HG03442 (cell line): ENCODE results near the gene CITED4.

Experiments used
- ATAC-seq: cut with Tn5 transposase; IDR thresholded peaks from one replicate; pipeline ENCODE4 v1.9.1; 2021; ENCODE audit warnings: mild to moderate bottlenecking, moderate library complexity; ENCODE audit not compliant: unreplicated experiment

CITED4 gene

DNA sequence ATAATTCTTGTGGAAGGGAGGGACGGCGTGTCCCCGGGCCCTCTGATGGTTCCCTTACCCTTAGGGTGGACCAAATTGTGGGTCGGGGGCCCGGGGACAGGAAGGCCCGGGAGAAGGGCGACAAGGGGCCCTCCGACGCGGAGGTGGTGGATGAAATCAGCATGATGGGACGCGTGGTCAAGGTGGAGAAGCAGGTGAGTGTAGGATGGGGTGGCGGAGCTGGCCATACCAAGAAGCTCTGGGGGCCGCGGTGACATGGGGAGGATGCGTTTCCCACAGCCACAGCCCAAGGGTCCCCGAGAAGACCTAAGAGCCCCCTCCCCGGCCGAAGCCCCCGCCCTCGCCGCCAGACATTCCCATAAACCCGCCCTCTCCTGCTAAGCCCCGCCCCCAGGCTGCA lies 24.6 kb downstream of the CITED4 start:
- no peak for ATAC-seq

DNA sequence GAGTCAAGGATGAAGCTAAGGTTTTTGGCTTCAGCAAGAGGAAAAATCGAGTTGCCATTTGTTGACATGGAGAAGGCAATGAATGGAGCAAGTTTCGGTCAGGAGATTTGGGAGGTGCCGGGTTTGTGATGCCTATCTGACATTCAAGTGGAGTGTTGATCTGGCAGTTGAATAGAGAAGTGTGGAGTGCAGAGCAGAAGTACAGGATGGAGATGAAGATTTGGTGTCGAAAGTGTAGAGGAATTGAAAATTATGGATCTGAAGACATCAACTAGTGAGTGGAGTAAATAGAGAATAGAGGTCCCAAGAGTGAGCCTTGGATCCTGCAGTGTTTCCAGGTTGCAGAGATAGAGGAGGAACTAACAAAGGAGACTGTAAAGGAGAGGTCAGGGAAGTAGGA lies 25.9 kb downstream of the CITED4 start:
- ATAC-seq = no peak

DNA sequence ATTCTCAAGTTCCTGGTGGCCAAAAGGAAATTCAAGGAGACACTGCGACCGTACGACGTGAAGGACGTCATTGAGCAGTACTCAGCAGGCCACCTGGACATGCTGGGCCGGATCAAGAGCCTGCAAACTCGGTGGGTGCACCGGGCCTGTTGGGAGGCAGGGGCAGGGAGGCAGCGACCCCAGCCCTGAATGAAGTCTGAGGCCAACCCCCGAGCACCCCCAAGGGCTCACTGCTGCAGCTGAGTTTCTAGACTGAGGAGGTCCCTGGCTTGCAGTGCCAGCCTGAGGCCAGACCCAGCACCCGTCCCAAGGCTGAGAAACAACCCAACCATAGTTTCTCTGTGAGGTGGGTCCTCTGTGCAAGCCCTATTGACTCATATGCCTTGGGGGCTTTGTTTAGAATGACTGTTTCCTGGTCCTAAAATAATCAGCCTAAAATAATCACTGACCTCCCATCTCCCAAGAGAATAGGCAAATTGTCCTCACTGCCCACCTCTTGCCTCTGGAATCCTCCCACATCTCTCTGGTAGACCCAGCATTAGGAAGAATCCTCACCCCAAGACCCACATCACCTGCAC lies 27.1 kb downstream of the CITED4 start:
- ATAC-seq = no peak

- no peak for ATAC-seq
Observed at GRCh38 chr1:40833979-40834378, 28.2 kb downstream of the CITED4 start.

- no peak for ATAC-seq
Observed at GRCh38 chr1:40831001-40831732, 31.0 kb downstream of the CITED4 start.

DNA sequence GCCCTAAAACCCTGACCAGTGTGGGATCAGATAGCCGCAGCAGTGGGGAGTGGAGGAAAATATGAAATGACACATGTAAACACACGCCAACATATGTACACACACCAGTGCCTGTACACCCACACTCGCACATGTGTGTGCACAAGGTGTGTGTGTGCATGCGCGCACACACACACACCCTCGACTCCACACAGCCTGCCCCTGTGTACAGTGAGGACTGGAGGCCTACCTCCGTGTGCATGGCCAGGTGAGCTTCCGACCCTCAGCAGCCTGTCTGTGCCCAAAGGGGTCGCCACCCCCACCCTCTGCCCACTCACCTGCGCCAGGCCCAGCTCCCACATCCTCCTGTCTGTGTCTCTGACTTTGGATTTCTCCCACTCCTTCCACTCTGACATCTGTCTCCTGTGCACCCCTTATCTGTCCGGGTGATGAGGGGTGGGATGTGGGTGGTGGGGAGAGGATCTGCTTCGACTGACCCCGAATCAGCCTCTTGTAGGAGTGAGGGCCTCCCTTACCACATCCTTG lies 31.7 kb downstream of the CITED4 start:
- no peak for ATAC-seq

GRCh38 chr1:40829631-40830245 lies 32.4 kb downstream of the CITED4 start:
- ATAC-seq = no peak

DNA sequence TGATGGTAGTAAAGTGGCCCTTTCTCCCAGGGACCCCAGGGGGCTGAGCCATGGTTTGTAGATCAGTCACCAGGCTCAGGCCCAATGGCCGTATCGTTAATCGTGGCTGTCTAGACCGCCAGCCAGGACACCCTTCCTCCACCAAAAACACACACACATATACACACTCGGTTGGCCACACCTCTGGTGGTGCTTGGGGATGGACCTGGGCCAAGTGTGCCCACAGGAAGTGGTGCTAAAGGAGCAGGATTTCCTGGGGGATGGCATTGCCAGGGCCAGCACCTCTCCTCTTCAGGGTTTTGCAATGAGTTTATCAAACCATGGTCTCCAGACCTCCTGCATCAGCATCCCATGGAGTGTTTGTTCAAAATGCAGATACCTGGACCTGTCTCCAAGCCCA lies 36.2 kb downstream of the CITED4 start:
- no peak for ATAC-seq

GRCh38 chr1:40825435-40825788 lies 36.8 kb downstream of the CITED4 start:
- ATAC-seq = no peak

- ATAC-seq = no peak
Observed at GRCh38 chr1:40824591-40825434, 37.4 kb downstream of the CITED4 start.

DNA sequence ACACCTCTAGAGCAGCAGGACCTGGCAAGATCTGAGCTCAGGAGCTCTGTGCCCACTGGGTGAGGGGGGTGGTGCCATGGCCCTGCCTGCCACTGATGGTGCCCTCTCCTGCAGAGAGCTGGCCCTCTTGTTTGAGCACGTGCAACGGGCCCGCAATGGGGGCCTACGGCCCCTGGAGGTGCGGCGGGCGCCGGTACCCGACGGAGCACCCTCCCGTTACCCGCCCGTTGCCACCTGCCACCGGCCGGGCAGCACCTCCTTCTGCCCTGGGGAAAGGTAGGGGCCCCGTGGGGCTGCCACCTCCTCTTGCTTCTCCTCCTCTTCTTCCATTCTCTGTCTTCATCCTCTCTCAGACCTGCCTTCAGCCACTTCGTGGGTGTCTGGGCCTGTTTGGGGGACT lies 38.2 kb downstream of the CITED4 start:
- no peak for ATAC-seq

- ATAC-seq = no peak
Observed at GRCh38 chr1:40823345-40823744, 38.8 kb downstream of the CITED4 start.

- no peak for ATAC-seq
Observed at GRCh38 chr1:40822890-40823289, 39.3 kb downstream of the CITED4 start.

DNA sequence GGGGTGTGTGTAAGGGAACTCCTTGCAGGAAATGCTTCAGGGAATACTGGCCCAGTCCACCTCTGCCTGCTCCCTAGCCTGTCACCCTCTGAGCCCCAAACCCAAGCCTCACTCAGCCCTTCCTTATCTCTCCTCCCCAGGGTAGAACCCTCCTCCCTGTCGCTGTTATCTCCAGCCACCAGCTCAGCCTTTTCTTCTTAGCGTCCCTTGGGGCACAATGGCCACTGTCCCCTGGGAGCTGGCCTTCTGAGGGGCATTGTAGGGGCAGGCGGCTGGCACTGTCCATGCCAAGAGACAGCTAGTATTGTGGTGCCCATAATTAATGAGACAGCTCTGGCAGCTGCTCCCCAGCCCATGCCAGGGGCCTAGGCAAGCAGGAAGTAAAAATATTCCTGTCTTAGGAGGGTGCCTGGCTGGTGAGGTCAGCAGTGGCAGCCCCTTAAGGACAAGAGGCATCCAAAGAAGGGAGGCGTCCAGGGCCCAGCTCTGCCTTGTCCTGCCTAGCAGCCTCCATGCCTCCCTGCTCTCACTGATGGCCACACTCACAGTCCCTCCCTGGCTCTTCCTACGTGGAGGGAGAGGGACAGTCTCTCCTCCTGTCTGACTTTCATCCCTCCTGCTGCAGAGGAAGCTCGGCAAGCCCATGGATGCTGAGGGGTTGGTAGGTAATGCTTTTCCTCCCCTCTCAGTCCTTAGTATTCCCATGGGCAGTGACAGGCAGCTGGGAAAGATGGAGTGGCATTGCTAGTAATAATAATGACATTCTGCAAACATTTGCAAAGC lies 41.1 kb downstream of the CITED4 start:
- ATAC-seq = no peak

DNA sequence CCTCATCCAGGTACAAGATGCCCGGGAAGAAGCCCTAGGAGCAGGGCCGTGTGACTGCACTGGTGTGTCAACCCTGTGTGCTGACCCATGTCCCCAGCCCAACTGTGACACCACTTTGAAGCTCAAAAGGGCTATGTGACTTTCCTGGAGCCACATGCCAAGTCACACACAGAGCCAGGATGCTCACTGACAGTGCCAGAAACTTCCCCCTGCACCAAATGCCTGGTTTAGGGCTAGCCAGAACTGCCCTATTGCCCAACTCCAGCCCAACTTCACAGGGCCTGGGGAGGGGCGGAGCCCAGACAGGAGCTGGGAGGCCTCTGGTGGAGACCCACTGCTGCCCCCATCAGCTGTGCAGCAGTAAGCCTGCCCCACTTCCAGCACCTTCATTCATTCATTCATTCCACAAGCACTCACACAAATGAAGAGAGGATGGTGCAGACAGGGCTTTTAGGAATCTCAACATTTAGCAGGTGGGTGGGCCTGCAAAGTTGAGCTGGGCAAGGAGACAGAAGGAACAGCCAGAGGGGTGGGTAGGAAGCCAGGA lies 41.8 kb downstream of the CITED4 start:
- ATAC-seq = no peak

DNA sequence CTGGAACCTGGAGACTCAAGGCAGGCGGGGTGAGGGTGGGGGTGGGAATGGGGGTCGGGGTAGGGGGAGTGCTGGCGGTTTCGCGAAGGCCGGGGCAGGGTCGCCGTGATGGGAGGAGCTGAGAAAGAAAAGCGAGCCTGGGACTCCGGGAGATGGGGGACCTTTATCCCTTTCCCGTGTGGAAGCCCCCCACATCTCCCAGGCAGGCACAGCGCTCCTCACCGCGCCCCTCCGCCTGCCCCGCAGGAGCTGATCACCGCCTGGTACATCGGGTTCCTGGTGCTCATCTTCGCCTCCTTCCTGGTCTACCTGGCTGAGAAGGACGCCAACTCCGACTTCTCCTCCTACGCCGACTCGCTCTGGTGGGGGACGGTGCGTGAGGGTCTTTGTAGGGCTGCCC lies 43.1 kb downstream of the CITED4 start:
- ATAC-seq = no peak

DNA sequence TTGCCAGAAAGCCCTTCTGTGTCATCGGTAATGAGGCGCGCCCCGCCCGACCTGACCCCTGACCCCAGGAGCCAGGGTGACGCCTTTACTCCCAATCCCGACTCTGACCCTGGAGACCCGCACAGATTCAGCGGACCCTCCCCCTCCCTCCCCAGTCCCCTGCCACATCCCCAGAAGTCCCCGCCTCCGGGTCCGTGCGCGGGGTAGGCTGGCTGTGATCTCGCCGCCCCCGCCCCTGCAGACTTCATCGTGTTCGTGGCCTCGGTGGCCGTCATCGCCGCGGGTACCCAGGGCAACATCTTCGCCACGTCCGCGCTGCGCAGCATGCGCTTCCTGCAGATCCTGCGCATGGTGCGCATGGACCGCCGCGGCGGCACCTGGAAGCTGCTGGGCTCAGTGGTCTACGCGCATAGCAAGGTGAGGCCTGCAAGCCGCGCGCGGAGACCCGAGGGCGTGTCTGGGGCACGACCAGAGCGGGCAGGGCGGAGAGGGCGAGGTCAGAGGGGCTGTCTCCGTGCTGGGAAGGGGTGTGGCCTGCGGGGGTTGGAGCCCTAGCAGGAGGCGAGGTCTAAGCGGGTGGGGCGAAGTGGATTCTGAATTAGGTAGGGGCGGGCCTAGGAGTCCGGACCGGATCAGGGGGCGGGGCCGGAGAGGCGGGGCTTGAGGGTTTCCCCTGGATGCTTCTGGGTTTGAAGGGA lies 43.8 kb downstream of the CITED4 start:
- ATAC-seq = no peak

DNA sequence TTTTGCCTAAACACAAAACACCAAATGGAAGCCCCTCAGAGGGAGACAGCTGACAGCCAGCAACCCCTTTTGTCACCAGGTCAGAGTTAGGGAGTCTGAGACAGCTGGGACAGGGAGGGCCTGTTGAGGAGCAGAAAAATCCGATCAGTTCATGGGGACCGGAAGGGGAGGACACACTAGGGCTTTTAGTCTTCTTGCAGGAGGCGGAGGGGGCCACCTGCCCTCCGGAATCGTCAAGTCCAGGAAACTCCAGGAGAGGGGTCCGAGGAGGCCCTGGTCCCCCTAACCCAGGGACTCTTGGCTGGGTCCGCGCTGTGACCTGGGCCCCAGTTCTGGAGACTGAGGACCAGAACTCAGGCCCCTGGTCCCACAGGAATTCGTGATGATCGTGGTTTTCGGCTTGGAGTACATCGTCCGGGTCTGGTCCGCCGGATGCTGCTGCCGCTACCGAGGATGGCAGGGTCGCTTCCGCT lies 44.3 kb downstream of the CITED4 start:
- ATAC-seq = no peak

- no peak for ATAC-seq
Observed at GRCh38 chr1:40815420-40815819, 46.7 kb downstream of the CITED4 start.
